CD4-positive, alpha-beta T cell treated with Interferon alpha-2 for 1 hour (primary cell): ENCODE results near the gene ACSL1.

Experiments used
- DNase-seq, 2 donors: peaks; one replicate each; pipeline ENCODE4 v3.0.0-alpha.2; 2020 to 2022

The ACSL1 gene, protein sequence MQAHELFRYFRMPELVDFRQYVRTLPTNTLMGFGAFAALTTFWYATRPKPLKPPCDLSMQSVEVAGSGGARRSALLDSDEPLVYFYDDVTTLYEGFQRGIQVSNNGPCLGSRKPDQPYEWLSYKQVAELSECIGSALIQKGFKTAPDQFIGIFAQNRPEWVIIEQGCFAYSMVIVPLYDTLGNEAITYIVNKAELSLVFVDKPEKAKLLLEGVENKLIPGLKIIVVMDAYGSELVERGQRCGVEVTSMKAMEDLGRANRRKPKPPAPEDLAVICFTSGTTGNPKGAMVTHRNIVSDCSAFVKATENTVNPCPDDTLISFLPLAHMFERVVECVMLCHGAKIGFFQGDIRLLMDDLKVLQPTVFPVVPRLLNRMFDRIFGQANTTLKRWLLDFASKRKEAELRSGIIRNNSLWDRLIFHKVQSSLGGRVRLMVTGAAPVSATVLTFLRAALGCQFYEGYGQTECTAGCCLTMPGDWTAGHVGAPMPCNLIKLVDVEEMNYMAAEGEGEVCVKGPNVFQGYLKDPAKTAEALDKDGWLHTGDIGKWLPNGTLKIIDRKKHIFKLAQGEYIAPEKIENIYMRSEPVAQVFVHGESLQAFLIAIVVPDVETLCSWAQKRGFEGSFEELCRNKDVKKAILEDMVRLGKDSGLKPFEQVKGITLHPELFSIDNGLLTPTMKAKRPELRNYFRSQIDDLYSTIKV

DNA sequence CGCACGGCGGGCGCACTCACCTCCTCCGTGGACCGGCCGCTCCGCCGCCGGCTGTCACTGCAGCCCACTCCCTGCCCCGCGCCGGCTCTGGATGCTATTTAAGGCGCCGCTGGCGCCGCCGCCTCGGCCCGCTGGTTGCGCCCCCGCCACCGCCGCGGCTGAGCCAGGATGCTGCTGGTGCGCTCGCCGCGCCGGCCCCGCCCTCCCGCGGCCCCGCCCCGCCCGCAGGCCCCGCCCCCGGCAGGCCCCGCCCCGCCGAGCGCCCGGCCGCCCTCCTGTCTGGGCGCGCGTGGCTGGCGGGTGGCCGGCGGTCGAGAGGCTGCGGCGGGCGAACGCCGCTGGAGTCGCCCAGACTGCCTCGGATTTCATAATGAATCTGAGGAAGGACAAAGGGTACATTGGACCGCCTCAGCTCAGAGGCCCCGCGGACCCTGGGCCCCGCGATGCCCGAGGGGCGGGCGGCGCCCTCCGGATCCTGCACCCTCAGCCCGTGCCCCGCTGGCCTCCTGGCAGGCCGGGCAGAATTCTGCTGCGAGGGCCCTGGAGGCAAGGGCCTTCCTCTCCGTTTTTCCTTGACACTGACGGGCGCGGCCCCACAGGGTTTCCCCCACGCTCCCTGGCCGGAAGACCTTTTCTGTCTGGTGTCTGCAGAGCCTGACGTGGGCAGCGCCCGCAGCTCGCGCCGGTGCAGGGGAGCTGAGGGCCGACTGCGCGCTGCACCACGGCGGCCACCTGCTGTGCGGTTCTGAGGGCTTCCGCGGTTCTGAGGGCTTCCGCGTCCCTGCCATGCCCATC is at the start of gene ACSL1:
TSS of gene ACSL1 (minus strand) at position 73 of the 795 bp plus-strand sequence. CDS start 22,454 bp downstream, outside the sequence.
- DNase-seq = peak; percentile 86 to 87

DNA sequence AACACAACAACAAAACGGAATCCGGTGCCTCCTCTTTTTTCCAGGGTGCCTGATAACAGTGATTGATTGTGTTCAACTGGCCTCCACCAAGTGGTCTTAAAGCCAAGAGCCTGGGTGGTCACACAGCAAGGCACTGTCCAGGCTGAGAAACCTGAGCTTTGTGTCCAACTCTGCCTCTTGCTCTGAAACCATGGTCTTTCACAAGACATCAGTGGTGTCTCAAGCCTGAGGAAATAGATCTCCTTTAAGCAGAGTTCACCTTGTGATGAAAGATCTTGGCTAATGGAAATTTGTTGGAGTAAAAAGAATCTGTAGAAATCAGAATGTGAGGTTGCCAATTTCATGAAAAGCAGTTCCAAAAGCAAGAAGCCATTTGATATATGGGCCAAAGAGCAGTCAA is 47.3 kb upstream of the ACSL1 start:
- DNase-seq = no peak

DNA sequence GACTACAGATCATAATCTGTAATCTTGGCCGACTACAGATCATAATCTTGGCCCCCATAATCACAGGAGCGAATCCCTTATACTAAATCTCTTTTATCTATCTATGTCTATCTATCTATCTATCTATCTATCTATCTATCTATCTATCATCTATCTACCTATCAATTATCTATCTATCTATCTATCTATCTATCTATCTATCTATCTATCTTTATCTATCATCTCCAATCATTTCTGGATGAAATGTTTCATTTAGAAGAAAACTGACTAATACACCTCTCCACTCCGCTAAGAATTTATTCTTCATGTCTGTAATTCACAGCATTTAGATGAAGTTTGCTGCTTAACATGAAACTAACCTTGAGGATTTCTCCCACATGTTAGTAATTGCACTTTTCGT is 45.0 kb upstream of the ACSL1 start:
- no peak for DNase-seq

DNA sequence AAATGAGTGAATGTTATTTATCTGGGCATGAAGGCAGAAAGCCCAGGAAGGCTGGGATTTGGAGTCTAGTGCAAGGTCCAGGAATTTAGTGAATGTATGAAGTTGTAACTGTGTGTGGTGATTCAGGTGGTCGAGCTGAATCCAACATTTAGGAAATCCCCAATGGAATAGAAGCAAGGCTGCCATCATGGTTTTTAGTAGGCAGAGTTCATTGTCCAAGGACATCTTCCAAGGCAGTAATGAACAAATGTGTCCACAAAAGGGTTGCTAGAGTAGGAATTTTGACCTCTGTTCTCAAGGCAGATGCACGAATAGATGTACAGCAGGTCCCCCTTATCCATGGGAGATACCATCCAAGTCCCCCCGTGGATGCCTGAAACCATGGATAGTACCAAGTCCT is 42.9 kb upstream of the ACSL1 start:
- DNase-seq = no peak

DNA sequence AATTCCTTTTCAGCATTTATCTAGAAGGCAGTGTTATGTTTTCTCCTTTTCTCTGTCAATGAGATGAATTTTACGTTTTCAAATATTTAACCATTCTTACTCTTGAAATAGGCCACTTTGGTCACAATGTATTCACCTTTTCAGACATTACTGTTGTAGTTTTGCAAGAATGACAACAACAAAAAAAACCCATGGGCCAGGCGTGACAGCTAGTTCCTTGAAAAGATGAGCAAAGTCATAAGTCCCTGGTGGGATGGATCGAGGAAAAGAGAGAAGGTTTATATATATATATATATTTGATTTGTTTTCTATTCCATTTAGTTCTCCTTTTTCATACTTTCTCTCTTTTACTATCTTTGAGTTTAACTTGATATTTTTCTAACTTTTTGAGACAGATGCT is 38.1 kb upstream of the ACSL1 start:
- DNase-seq = no peak

DNA sequence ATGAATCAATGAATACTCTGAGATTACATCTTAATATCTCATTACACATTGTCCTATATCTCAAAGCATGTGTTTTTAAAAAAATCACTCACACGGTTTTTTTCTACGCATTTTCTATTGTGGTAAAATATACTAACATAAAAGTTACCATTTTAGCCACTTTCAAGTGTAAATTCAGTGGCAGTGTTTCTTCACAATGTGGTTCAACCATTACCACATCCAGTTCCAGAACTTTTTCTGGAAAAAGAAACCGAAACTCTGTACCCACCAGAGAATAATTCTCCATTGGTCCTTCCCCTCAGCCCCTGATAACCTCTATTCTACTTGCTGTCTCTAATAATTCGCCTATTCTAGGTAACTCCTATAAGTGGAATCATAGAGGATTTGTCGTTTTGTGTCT is 35.3 kb upstream of the ACSL1 start:
- DNase-seq = peak in 1 of 2 donors; percentile 27

DNA sequence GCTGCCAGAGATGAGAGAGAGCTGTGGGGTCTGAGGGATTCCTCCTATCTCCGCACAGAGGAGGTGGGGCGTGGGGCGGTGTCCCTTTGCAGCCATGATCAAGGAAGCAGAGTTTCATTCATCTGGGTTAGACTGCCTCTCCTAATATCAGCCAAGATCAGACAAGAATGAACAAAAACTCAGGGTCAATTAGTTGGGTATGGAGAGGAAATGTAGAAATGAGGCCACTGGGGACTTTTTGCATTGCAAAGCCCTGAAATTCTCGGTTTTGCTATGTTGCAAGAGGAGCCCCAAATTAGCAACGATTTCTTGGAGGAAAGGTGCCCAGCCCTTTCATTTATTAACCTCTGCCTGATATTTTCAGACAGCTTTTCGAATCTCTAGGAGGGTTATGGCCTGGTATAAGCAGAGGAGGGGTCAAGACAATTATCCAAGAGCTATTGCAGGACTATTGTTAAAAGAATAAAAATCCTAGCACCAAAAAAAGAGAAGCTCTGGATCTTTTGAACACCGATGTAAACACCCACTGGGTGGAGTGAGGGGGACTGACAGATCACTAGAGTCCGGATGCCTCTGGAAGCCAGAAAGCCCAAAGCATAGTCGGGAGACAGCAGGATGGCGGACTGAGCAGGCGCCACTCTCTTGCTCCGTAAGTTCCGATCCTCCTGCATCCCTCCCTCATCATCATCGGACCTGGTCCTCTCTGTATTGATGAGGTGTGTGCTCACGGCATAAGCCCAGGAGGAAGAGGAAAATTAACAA is 34.4 kb upstream of the ACSL1 start:
- peak; percentile 19 to 52 for DNase-seq

DNA sequence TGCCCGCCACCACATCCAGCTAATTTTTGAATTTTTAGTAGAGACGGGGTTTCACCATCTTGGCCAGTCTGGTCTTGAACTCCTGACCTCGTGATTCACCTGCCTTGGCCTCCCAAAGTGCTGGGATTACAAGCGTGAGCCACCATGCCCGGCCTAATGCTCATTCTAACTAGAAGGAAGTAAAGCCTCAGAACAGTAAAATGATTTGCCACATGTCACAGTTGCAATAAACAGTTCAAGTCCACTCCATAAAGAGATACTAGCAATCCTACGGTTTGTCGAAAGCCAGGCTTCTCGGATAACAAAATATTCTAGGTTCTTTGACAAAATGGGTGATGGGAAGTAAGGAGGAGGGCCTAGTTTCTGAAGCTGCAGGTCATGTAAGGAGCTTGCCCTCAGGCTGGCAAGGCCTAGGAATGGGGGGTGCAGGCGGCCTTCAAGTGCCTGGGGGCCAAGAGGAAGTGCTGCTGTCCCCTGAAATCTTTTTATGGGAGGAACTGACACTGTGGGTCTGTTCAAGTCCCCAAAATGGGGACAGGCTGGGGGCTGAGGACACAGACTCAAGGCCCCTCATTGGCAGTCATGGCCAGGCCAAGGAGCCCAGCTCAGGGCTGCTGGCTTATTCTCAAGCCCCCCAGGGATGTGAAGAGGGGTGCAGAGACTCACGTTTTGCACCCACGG is 31.8 kb upstream of the ACSL1 start:
- DNase-seq = no peak

DNA sequence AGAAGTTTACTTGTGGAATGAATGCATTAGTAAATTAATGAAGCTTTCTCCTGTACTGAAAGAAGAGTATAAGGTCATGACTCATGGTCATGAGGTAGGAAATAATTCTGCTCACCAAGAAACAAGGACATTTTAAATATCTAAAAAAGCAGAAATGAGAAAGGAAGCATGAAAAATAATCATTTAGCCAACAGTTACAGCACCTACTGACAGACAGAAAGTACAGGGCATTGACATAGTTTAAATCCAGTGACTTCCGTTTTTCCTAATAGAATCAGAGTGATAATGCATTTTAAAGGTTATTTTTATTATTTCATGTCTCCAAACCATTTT is 30.5 kb upstream of the ACSL1 start:
- no peak for DNase-seq

DNA sequence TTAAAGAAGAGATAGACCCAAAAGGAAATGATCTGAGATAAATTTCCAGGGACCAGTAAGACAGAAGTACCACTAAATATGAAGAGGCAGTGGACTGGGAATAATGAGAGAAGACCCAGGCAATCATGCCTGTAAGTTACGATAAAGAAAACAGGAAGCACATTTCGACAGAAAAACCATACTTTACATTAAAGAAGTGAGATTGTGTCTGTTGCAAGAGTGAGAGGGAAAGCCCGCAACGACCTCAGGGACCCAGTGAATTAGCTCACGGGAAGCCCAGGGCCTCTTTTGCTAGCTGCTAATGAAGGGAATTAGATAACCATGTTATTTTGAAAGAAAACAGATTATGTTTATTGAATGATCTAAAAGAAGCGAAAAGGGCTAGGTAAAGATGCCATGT is 28.9 kb upstream of the ACSL1 start:
- DNase-seq = peak; percentile 19 to 72

DNA sequence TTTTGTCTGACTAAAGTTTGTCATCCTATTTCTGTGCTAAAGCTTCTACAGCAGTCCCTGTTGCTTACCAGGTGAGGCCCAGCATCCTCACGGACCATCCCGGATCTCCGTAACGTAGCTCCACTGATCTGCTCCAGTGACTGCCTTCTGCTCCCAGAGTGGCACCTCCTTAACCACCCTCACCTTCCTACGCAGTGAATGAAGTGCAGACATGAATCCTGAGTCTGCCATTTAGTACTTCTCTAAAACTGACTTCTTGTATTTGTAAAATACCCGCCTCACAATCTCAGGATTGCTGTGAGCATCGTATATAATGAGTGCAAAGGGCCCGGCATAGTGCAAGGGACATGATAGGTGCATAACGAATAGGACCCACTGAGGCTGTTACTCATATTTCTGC is 27.7 kb upstream of the ACSL1 start:
- DNase-seq = no peak

DNA sequence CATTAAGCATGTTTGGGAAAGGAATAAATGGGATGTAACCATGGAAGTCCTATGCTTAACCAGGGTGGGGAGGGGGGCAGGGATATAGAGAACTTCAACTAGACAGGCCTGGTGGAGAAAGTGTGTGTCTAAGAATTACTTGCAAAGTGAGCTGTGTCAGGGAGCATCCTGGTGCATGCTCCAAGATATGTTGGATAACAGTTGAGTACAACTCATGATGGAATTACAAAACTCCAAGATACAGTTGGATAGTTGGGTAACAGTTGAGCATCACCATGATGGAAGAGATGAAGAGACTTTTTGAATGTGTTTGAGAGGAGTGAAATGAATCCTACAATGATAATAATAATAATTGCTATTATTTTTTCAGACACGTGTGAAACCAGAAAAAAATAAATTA is 26.1 kb upstream of the ACSL1 start:
- DNase-seq = no peak

DNA sequence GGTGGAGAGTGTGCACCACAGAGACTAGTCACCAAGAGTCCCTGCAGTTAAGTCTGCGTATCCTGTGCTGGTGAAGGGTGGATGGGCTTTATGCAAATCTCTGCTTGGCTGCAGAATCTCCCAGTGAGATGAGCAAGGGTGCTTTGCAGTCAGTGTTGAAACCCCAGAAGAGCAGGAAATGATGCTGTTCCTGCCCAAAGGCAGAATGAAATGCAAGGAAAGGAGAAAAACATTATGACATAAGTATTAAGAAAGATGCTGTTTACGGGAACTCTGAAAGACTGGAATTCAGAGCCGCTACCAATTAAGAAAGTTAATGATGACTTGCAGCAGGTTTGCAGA is 25.4 kb upstream of the ACSL1 start:
- DNase-seq = peak; percentile 21 to 77

DNA sequence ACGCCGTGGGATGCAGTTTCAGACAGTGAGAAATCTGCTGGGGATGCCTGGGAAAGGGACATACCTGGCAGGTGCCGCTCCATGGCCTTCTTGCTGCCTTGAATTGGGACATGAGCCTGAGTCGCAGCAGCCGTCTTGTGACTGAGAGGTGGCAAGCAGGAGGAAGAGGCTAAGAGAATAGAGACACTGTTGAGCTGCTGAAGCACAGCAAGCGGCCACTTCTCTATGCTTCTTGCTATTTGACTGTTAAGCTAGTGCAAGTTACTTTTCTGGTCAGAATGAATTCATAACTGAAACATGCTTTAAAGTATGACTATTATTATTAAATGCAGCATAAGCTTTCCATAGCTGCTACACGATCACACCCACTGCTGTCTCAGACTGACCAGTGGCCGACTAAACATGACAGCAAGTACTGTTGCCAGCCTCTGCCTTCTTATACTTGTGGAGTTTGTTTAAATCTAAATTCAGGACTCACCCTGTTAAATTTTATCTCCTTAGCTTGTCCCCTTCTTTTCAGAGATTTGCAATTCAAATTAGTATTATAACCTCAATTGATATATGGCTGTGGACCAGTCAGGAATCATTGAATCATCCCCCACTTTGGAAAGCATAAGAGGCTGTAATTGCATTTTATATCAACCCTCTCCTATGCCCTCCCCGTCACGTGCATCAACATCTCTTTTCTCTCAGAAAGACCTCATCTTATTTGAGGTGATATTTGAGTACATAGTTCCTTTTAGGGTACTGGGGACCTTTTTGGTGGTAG is 24.8 kb upstream of the ACSL1 start:
- DNase-seq = no peak

DNA sequence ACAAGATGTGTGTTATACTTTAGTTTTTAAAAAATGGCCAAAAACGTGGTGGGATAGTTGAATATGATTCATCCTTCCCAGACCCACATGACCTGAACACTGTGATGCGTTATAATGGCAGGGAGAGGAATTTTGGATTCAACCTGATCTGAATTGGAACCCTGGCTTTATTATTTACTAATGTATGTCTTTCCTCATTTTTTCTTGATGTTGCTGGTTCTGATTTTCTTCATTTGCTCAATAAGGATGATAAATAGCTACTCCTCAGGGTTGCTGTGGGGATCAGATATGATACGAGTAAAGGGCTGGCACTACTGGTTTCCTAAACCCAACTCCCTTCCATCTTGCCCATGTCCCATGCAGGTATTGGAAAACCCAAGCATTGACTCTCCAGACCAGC is 24.2 kb upstream of the ACSL1 start:
- DNase-seq = no peak

DNA sequence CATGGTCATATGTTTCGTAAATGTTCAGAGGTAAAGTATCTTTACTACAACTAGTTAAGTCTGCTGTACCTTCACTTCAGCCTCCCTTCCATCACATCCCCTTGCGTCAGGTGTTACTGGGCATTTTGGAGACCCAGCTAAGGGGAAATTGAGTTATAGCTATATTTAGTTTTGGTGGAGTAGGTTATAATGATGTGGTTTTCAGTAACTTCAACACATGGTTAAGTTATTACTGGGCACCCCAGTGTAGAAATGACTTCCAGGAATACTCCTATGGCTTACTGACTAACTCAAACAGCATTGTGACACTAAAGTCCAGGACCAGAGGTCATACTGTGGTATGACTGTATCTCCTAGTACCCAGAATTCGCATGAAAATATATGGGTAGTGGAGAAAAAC is 23.4 kb upstream of the ACSL1 start:
- no peak for DNase-seq

DNA sequence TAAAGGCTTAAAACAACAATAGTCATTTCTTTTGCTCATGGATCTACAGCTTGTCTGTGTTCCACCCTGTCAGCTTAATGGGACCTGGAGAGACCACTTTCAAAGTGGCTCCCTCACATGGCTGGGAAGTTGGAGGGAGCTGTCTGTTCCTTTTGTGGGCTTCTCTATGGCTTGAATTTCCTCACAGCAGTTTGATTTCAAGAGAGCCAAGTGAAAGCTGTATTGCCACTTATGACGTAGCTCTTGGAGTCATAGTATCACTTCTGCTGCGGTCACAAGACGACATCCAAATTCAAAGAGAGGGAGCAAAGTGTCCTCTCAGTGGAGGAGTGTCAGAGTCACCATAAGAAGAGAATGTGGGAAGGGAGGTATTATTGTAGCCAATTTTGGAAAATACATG is 22.7 kb upstream of the ACSL1 start:
- peak in 1 of 2 donors; percentile 21 for DNase-seq

DNA sequence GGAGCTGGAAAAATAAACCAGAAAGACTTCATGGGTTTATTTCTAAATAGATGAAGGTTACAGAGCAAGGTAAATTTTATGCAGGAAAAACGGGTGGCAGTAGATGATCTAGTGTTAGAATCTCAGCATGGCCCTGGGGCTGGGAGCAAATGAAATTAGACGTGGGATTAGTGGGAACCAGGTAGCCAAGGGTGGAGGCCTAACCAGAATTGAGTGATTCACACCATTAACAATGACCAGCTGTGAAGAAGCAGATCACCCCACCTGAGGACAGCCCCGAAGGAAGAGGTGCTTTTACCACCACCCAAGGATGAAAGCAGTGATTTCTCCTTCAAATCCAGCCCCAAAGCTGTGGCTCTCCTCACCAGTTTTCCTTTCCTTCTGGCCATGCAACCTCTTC is 20.8 kb upstream of the ACSL1 start:
- no peak for DNase-seq

DNA sequence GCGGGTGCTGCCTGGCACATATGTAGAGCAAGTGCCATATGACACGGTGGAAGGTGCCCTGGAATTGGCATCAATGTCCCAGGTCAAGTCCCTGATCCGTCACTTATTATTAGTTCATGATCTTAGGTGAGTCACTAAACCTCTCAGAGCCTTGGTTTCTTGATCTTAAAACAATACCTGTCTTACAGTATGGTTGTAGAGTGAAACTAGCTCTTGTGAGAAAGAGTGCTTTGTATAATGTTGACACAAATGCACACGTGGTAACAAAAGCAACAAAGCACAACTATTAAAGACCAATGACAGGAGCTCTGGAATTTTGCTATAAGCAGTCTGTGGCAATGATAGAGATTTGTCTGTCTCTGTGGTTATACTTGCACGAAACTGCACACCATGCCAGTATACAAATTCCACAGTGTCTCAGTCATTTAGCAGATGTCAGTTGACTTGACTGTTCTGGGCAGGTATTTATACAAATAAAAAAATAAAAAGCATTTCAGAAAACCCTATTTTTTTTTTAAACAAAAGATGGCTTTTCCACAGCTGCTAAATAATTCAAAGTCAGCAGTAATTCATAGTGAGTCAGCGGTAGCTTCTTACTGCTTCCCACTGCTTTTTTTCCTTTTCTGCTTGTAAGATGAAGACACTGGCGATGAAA is 19.7 kb upstream of the ACSL1 start:
- no peak for DNase-seq

DNA sequence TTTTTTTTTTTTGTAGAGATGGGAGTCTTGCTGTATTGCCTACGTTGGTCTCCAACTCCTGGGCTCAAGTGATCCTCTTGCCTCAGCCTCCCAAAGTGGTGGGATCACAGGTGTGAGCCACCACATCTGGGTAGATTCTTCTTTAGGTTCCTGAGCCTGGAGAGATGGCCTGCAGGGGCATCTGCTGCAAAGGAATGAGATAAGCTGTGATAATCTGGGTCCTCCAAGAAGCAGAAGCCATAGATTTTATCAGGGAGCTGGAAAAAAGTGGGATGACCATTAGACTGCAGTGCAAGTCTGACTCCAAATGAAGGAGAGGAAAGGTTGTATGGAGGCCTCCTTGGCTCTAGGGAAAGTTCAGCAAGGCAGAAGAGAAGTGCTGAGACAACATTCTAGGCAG is 19.0 kb upstream of the ACSL1 start:
- no peak for DNase-seq

DNA sequence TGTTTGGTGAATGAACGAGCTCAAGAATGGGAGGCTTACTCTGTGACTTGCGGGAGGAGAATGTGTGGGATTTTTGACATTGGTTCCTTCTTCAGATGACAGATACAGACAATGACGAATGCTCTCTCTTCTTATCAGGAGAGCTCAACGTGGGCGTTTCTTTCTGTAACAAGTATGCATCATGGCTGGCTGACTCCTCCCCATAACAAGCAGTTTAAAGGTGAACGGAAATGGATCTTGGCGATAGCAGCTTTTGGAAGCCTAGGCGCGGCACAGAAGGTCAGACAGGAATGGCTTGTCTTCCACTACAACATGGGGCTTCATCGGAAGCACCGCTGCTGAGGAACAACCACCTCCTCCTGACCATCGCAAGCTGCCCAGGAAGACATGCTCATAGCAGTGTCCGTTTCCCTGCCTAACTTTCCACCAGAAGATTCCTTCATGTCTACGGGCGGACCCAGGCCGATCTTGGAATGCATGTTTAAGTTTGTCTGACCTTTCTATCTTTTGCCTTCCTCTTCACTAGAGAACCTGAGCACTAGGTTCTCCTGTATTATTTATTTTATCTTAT is 18.3 kb upstream of the ACSL1 start:
- no peak for DNase-seq
